Measurements from ENCODE around the gene NTNG1. TPM values are rescaled to one million over a fixed set of nuclear protein-coding genes. Genes with fewer than 3 reads are reported as not detected.

The NTNG1 gene
- total RNA-seq, 1 experiment from 2014 or later = 1.5 TPM

DNA sequence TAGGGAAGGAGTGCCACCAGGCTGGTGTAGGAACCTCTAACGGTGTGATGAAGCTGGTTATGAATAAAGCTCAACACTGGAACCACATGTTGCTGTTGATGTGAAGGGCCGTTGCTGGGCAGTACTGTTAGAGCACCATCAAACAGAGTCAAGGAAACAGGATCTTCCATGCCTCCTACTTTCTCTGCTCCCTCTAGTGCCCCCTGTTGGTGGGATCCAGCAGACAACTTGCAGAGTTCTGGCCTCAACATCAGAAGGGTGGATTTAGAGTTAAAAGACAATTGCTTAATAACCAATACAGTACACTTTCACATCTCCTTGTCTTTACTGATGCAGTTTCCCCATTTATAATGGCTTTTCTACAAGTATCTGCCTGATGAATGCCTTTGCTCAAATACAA is 336.4 kb downstream of the NTNG1 start:
- Mint-ChIP-seq H3K27me3 (ENCODE audit: low read depth) (no peaks in the 10 kb centered on the region), H3K4me1 (peaks cover 7 to 8% of the 10 kb centered on the region in 2 experiments), H3K9me3 (no peaks in the 10 kb centered on the region), H3K27ac (no peak overlapping the region), H3K4me3 (no peak overlapping the region), H3K36me3 (ENCODE audit: insufficient read depth in 1 of 3, low read depth in 3 of 3) (no peaks in the 10 kb centered on the region)
- Histone ChIP-seq H3T11ph (ENCODE audit: low read length) (no peak overlapping the region), H3K23me2 (ENCODE audit: insufficient read length, low read depth, low read length, poor library complexity, severe bottlenecking) (no peaks in the 10 kb centered on the region), H3K79me2 (ENCODE audit: insufficient read depth, low read length) (no peaks in the 10 kb centered on the region), H4K8ac (replicated peaks; ENCODE audit: insufficient read length, low read depth, low read length) (no peak overlapping the region), H2BK5ac (ENCODE audit: insufficient read length, low read length) (no peak overlapping the region), H3K9ac (ENCODE audit: extremely low read depth, insufficient read length, low read length) (no peak overlapping the region), H4K5ac (ENCODE audit: insufficient read length, low read depth, low read length) (no peak overlapping the region), H3K23ac (ENCODE audit: insufficient read length, low read depth, low read length) (no peak overlapping the region), H2BK12ac (ENCODE audit: insufficient read length, low read depth, low read length) (no peak overlapping the region), H2AFZ (ENCODE audit: low read length) (no peak overlapping the region), H4K91ac (ENCODE audit: insufficient read length, low read depth, low read length) (no peak overlapping the region), H3K4me2 (ENCODE audit: insufficient read depth, insufficient read length, low read length) (no peak overlapping the region), H3K18ac (ENCODE audit: insufficient read length, low read depth, low read length) (no peak overlapping the region), H3K9me3 (ENCODE audit: control insufficient read depth, low read depth, low read length) (no peaks in the 10 kb centered on the region), H3K56ac (ENCODE audit: insufficient read length, low read depth, low read length) (no peak overlapping the region), H2AK5ac (ENCODE audit: insufficient read length, low read length) (no peak overlapping the region), H3K27me3 (ENCODE audit: insufficient read depth, low read length) (no peaks in the 10 kb centered on the region), H4K20me1 (ENCODE audit: control insufficient read depth, insufficient read depth, insufficient read length) (no peaks in the 10 kb centered on the region), H3K4ac (ENCODE audit: low read depth, low read length) (no peak overlapping the region), H2BK15ac (ENCODE audit: low read depth, low read length) (no peak overlapping the region; the same call in 1 of the 2 replicates), H3K14ac (ENCODE audit: insufficient read depth, low read length) (no peak overlapping the region), H3K4me1 (ENCODE audit: insufficient read depth, low read length) (no peaks in the 10 kb centered on the region), H2BK120ac (ENCODE audit: low read depth, low read length, poor library complexity, severe bottlenecking) (no peak overlapping the region), H3K27ac (ENCODE audit: insufficient read length, low read depth, low read length) (no peak overlapping the region), H3K79me1 (ENCODE audit: insufficient read depth, low read depth, low read length, poor library complexity, severe bottlenecking) (no peaks in the 10 kb centered on the region), H2BK20ac (ENCODE audit: low read depth, low read length, poor library complexity, severe bottlenecking) (no peak overlapping the region)
- DNase-seq = peak; percentile 55
- TF ChIP-seq CTCF (conservative IDR thresholded peaks at IDR 0.05) = peak; percentile 75
- no CpG with 5 or more reads among the region's 2 CpGs for WGBS (ENCODE audit: extremely low coverage, insufficient read length, low lambda C conversion rate)
